Ammon's horn (tissue), 1 donor: ENCODE measurements around the gene ZNF385D.
"Not testable (repeated sequence)": the region's sequence is repeated elsewhere in the genome, so short reads cannot be mapped to it uniquely, and the experiment has no call there.

Source experiments
- DNase-seq: peaks from one replicate; pipeline ENCODE4 v3.0.0-alpha.2; 2016; ENCODE audit warnings: low spot score

Gene ZNF385D

DNA sequence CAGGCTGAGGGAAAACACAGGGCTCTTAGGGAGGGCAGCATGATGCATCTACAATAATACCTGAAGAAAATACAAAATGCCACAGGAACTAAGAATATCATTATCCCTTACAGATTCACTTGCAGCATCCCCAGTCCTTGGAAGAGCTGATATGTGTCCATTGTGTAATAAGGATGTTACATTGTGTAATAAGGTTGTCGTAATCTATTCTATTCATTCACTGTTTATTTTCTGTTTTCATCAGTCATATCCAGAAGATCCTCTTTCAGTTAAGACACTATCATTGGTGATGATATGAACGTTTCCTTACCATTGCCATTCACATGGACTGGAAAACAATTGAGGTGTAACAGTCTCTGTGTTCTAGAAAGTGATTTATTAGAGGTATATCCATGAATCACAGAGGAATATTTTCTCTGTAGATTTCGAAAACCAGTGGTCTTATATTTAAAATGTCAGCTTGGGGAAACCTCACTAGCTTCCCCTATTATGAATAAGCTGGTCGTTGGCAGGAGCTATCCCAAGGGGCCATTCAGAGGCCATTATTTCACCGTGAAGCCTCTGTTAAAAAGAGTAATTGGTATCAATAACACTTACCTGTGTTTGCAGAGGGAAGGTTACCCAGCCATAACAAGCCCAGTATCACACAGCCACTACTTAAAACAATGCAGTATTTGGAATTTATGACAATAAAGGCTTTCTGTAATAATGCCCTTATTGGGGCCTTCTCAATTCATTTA lies 241.1 kb downstream of the ZNF385D start:
- no peak for DNase-seq

DNA sequence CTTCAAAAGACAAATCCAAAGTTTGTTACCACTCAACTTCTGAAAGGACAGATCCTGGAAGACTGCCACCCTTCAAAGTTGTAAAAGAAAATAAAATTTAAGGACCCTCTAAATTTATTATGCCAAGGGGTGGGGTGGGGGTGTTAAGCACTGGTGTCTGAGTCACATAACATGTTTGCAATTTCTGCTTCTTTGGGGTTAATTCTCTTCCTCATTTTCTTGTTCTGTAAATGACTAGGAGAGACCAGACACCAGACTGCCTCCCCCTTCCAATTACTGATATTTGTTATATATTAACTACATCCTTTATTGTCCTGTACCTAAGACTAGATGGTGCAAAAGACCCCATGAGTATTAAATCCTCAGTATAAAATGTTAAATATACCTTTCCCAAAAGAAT lies 242.8 kb downstream of the ZNF385D start:
- DNase-seq: no peak

DNA sequence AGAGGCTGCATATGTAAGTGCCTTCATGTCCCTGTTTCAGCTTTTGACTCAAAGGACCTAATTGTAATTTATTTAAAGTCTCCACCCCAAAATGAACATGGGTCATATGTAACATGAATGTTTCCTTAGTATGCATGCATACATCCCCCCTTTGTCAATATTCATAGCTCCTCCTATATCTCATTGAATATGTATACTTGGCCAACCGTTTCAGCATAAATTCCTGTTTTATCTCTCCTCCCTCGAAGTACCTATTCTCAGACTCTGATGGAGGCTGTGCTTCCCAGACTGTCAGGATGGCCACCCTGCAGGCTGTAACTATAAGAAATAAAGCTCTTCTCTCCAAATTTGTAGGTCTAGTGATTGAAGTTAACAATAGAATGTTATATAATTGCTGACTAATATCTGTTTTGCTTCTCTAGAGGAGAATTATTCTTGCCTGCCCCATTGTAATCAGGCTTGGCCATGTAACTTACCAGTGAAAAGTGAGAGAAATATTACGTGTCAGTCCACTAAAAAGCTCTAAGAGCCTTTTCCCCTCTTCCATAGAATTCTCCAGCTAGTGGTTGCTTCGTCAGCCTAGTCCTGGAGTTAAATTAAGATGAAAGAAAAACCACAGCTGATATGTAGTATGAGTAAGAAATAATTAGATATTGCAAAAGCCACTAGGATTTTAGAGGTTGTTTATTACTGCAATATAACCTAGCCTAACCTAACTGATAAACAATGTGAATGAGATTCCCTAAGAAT lies 245.1 kb downstream of the ZNF385D start:
- no peak for DNase-seq

DNA sequence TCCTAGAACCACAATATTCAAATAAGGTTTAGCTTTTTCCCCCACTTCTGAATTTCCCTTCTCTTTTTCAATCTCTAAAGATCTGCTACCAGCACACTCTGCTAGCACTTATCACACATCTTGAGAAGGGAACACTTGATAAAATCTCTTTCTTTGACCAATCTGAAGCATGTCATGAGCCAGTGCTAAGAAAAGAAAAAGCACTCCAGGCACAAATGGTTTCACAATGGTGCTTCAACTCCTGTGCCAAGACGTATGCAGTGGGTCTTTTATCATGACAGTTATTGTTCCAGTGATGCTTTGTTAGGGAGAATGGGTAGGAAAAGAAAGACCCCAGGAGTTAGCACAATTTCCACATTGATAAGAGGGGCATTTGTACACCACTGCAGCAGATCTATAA lies 248.4 kb downstream of the ZNF385D start:
- DNase-seq: no peak

DNA sequence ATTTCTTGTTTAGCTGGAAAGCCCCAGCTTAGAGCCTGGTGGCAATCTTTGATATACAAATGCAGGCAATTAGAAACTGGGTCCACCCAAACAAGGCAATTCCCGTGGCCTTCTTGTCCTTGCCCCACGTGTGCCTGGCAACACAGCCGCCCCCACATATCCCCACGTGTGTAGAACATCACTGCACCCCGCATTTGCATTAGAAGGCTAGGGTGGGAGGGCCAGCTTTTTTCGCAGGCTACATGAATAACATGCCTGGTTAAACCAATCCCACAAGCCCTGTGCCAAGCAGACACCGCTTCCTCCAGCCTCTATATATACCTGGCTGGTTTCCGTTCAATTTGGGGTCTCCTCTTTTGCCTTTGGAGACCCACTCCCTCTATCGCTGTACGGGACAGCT lies 250.2 kb downstream of the ZNF385D start:
- no peak for DNase-seq

DNA sequence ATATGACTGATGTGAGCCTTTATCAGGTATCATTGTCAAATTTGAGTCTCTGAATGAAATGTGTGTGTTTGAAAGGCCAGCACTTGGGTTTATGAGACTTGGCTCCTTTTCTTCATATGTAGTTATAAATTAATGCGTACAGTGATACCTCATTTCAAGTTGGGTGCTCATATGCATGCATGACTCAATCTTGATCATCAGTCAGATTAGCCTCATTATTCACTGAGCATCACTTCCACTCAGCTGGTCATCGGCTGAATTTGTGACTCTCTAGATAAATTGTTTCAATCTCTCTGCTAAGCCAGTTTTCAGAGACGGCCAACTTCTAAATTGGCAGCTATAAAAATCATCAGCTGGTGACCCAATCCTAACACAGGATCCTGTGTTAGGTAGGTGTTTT lies 260.3 kb downstream of the ZNF385D start:
- DNase-seq: not testable (repeated sequence)

DNA sequence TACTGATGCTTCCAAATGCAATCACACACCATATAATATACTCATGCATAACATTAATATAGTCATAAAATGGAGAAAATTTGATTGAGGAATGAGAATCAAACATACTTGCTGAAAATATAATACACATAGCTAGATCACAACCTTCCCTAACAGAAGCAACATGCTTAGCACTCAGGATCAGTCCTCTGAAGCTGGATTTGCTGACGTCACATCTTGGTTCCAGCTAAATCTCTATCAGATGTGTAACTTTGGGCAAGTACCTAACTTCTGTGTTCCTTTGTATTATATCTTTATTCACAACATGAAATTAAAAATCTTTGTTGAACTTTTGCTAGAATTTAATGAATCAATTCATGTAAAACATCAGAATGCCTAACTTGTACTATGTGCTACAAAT lies 263.5 kb downstream of the ZNF385D start:
- DNase-seq: no peak

DNA sequence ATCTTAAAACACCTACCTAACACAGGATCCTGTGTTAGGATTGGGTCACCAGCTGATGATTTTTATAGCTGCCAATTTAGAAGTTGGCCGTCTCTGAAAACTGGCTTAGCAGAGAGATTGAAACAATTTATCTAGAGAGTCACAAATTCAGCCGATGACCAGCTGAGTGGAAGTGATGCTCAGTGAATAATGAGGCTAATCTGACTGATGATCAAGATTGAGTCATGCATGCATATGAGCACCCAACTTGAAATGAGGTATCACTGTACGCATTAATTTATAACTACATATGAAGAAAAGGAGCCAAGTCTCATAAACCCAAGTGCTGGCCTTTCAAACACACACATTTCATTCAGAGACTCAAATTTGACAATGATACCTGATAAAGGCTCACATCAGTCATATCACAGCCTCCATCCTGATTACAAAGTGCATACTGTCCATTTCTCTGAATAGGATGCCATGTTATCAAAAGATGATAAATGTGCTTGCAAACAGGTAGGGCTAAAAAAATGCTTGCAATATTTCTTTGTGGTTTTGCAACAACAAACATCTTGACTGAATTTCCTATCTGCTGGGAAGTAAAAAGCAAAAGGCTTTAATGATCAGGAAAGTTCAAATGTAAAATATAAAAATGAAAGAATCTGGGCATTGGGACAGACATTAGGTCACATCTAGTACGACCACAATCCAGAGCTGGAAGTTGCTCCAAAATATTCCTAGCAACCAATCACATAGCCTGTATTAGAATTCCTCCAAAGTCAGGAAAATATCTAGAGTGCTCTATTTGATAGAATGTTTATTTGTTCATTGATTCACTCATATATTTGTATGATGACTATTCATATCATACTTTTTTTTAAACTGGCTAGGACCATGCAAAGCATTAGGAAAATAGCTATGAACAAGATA lies 264.7 kb downstream of the ZNF385D start:
- DNase-seq: not testable (repeated sequence)

DNA sequence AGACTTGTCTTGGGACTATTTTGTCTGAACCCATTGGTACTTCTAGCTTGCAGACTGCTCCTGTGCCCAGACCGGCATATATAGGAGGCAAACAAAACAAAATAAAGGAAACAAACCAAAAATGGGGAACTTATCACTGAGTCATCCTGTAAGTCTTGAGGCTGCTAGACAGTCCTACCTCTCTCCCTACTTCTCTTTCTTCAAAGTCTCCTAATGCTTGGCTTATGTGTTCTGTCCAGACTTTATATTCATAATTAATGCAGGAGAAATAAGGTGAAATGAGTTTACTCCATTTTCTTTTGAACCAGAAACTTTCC lies 266.2 kb downstream of the ZNF385D start:
- DNase-seq: peak; percentile 11

DNA sequence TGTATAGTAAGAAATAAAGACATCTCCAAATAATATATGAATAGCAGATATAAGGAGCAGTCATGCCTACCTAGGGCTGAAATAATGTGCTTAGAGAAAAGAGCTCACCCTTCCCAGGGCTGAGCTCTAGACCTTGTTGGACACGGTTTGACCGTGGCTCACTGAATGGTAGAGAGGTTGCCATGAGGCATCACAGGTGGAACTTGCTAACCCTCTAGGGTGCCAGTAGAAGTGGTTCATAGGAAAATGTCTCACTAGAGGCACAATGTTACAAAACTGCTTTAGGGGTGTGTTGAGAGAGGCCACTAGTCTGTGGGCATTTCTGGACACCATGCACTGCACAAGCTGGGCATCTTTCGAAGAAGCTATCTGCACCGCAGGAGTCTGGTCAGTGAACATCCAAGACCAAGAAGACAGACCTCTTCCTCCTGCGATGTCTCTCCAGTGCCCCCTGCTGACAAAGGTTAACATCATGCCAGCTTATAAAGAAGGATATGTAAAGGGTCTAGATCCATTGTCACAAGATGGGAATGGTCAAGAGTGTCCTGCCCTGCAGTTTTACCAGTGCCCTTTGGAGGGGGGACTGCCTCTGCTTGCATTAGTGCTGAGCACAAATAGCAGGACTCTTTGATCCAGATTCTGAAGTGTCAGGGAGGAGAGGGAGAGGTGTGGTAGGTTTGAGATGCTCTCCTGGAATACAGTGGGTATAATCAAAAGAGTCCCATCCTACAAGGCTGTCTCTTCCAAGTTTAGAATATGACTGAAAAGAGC lies 266.8 kb downstream of the ZNF385D start:
- peak; percentile 69 for DNase-seq

DNA sequence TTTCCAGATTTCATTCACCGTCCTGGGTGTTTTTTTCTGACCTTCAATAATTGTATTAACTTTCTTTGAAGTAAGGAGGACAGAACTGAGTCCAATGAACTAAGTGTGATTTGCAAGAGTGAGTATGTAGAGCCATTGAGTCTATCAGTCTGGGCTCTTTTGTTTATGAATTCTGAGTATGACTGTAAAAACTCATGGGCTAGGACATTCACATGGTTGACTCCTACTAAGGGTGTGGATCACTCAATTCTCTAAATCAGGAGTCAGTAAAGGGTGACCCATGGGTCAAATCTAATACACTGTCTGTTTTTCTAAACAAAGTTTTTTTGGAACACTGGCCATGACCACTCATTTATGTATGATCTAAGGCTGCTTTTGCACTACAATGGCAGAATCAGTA lies 269.0 kb downstream of the ZNF385D start:
- no peak for DNase-seq

DNA sequence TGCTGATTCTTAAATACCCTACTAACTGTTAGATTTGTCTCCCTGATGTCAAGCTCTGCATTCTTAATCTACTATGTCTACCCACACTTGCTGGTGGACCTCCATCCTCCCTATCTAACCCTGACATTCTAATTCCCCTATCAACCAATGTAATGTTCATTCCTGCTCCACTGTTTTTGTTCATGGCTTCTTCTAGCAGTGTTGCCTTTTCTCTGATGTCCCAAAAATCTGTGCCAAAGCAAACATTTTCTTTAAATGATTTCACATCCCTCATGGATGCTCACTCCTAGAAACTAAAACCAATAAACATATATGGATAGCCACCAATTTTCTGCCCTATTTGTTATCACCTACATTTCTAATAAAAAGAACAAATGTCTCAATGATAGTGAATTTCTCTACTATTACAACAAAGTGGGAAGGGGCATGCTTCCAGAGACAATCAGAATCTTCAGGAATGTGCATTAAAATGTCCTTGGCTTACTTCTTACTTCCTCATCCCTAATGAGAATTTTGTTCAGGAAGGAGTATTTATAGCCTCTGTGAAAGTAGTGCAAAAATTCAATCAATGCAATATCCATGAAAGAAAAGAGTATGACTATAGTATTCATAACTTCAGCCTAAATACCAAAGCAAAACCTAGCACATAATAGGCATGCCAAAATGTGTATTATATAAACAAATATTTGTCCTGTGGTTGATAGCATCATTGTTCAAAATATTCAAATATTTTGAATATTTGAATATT lies 273.3 kb downstream of the ZNF385D start:
- no peak for DNase-seq

DNA sequence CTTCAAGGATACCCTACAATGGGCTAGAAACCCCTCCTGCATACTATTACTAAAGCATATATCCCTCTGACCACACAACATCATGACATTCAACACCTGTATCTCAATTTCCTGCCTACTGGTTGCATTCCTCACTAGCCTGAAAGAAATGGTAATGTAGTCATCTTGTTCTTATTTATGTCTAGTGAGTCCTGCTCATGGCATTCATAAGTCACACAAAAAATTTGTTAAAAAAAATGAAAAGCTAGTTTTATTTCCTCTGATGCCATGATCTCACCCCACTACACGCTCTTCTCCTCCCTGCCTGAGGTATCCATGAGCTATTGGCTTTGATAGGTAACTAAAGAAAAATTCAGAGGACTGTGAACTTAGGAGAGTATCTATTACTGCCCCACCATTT lies 284.5 kb downstream of the ZNF385D start:
- DNase-seq: no peak

DNA sequence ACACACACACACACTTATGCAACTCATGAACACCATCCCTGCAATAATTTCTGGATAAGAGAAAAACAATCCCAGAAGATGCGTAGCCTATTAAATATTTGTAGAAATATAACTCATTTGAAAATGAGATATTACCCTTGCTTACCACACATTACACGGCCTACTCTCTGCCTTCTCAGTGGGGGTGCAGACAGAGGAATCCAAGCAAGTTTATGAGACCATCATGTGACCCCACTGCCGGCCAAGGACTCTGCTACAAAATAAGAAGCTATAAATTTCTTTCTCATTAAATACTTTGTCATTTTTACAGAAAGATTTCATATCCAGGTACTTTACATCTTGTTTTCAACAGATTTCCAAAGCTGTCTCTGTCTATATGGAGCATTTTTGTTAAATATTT lies 286.3 kb downstream of the ZNF385D start:
- no peak for DNase-seq

DNA sequence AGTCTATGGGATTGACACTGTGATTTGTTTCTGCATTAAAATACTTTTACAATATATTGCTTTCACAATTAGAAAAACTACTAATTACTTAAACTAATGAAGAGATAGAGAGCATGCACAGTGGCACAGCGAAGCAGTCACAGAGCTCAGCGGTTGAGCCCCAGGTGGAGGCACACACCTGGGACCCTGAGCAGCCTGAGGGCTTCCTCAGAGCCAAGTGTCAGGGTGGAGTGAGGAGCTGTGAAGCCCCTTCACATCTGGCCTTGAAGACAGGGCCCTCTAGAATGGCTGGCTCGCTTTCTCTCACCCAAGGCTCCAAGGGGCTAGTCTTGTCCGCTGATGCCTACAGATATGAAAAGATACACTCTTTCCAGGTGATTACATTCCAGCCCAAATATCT lies 287.7 kb downstream of the ZNF385D start:
- no peak for DNase-seq

DNA sequence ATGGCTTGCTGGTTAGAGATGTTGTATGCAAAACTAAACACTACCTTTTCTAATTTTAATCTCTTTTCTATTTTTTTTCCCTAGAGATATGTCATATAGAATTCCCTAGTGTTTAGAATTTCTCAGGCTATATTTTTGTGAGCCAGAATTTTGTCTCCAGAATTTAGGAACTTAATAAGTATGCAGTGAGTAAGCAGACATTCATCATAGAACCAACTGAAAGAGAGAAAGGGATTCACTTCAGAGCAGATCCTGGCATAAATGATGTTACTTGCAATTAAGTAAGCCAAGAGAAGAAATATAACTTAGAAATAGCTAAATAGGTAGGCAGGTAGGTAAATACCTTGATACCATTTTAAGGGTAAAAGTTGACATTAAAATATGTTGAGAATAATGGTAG lies 288.9 kb downstream of the ZNF385D start:
- no peak for DNase-seq

DNA sequence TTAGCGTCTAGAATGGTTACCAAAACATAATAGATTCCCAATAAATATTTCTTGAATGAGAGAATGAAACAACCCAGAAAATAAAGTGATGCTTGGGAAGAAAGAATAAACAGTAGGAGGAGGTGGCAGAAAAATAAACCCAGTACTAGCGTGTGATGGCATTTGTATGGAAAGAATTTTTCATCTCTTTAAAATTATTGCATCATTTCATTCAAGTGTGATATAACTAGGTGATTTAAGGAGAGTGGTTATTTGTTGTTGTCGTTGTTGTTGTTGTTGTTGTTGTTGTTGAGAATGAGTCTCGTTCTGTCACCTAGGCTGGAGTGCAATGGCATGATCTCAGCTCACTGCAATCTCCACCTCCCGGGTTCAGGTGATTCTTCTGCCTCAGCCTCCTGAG lies 293.9 kb downstream of the ZNF385D start:
- no peak for DNase-seq

DNA sequence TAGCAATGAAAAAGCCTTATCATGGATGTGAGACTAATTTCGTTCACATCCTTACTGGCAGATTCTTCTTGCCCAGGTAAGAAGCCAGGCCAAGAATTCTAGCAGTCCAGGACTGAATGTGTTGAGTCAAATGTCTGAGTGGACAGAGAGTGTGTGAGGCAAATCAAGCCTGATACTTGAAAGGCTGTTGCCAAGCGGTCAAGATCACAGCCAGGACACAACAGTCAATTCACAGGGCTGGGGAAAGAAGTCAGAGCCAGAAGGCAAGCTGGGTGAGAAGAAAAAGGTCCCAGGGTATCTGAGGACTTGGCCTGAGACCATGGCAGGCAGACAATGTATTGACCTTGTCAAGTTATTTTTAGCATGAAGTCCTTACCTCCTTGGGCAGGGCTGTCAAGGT lies 301.3 kb downstream of the ZNF385D start:
- no peak for DNase-seq

DNA sequence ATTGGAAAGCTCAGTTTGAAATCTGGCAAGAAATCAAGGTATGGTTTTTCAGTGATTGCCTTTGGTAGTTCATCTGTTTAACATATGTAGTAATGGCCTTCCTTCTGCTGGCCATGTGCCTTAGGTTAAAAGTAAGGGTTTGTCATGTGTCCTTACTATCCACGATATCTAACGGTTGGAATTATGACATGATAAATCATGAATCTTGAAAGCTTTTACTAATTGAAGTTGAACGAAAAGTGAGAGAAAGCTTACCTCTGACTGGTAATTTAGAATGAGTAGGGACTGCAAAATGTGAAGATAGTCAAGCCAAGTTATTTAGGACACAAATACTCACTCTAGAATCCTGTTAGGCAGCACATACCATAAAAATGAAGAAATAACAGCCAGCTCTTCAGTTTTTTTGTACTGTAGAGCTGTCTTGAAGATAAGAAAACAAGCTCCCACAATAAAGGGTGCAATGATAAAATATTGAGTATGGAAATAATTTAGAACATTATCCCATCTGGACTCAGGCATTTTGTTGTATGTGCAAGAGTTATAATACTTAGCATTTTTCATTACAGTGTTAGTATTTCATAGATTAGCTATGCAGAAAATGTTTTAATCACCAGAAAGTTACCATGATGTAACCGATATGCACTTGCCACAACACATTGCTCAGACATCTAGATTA lies 303.4 kb downstream of the ZNF385D start:
- DNase-seq: no peak

DNA sequence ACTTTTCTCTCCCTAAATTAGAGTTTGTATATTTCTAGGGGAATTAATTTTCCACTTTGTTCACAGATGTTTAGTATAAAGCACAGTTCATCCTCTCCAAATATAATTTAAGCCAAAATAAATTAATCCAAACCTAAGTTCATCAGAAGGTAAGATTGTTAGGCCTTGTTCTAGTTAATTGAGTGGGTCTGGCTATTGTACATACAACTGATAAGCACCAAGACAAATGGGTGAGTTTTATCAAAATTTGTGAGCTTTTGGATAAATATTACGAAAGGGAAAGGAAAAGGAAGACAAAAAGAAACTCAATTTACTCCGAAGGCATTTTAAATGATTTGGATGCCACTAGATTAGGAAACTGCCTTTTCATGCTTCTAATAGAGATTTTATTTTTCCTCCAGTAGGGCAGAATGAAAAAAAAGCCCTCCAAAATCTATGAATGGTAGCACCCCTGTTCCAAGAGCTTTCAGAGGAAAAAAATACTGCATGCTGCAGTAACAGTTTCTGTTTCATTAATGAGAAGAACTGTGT lies 304.0 kb downstream of the ZNF385D start:
- DNase-seq: no peak
